GM23338 (cell line): ENCODE measurements around the gene SASH3. TPM values are rescaled to one million over a fixed set of nuclear protein-coding genes. Genes with fewer than 3 reads are reported as not detected.
A peak's percentile ranks its signal among the peaks of the same experiment; 100 is the strongest.

Experiments
- ATAC-seq: fragments of 200-7000 bp; cut with Tn5 transposase; 3 replicates; pipeline ENCODE4 v1.9.1; 2020
- DNase-seq: peaks from one replicate; pipeline ENCODE4 v3.0.0-alpha.2; 2015; ENCODE audit warnings: low spot score
- H2AFZ ChIP-seq: fragments of 200-600 bp; sonication (generic); 2 replicates; pipeline ENCODE4 v1.8.0; 2016; ENCODE audit warnings: antibody characterized with exemption, mild to moderate bottlenecking, moderate library complexity
- H3F3A ChIP-seq: fragments of 200-600 bp; sonication (generic); replicated peaks from 2 replicates; pipeline ENCODE4 v1.8.0; 2017; ENCODE audit warnings: antibody characterized with exemption, mixed run types, low read depth
- H3K27ac ChIP-seq: fragments of 200-600 bp; sonication (generic); 2 replicates; pipeline ENCODE4 v1.6.1; 2016; ENCODE audit warnings: low read depth
- H3K27me3 ChIP-seq: fragments of 200-600 bp; sonication (generic); 2 replicates; pipeline ENCODE4 v1.8.0; 2016; ENCODE audit warnings: mild to moderate bottlenecking, mixed run types, moderate library complexity; ENCODE audit not compliant: insufficient read depth
- H3K36me3 ChIP-seq: fragments of 200-600 bp; sonication (generic); 2 replicates; pipeline ENCODE4 v1.8.0; 2016; ENCODE audit warnings: mild to moderate bottlenecking; ENCODE audit not compliant: insufficient read depth
- H3K4me1 ChIP-seq: fragments of 200-600 bp; sonication (generic); 2 replicates; pipeline ENCODE4 v1.8.0; 2016; ENCODE audit warnings: mild to moderate bottlenecking, moderate library complexity; ENCODE audit not compliant: insufficient read depth
- H3K4me2 ChIP-seq: fragments of 200-600 bp; sonication (generic); 2 replicates; pipeline ENCODE4 v1.7.1; 2017; ENCODE audit warnings: mixed run types
- H3K4me3 ChIP-seq: fragments of 200-600 bp; sonication (generic); 2 replicates; pipeline ENCODE4 v1.6.1; 2016; ENCODE audit warnings: mixed run types
- H3K79me2 ChIP-seq: fragments of 200-600 bp; sonication (generic); replicated peaks from 2 replicates; pipeline ENCODE4 v1.8.0; 2017; ENCODE audit warnings: mild to moderate bottlenecking; ENCODE audit not compliant: insufficient read depth
- H3K9me2 ChIP-seq: fragments of 200-600 bp; sonication (generic); 2 replicates; pipeline ENCODE4 v1.8.0; 2017; ENCODE audit not compliant: insufficient read depth
- H4K20me1 ChIP-seq: fragments of 200-600 bp; sonication (generic); replicated peaks from 2 replicates; pipeline ENCODE4 v1.8.0; 2017; ENCODE audit warnings: mild to moderate bottlenecking; ENCODE audit not compliant: insufficient read depth
- H3K27ac Mint-ChIP-seq: 2 replicates; pipeline ENCODE4 v1.8.0; 2020; ENCODE audit warnings: inconsistent platforms, mild to moderate bottlenecking, moderate library complexity, mixed read lengths
- H3K27me3 Mint-ChIP-seq: 3 replicates; pipeline ENCODE4 v1.8.0; 2022; ENCODE audit warnings: low read depth, mild to moderate bottlenecking, moderate library complexity, mixed read lengths, inconsistent platforms; ENCODE audit not compliant: insufficient read depth, poor library complexity
- H3K36me3 Mint-ChIP-seq: 3 replicates; pipeline ENCODE4 v1.8.0; 2021; ENCODE audit warnings: low read depth, mild to moderate bottlenecking, inconsistent platforms, moderate library complexity, mixed read lengths
- H3K4me1 Mint-ChIP-seq: 3 replicates; pipeline ENCODE4 v1.8.0; 2020; ENCODE audit warnings: mild to moderate bottlenecking, inconsistent platforms, mixed read lengths
- H3K4me3 Mint-ChIP-seq: 3 replicates; pipeline ENCODE4 v1.8.0; 2021; ENCODE audit warnings: moderate library complexity, mild to moderate bottlenecking, inconsistent platforms, mixed read lengths
- H3K9me3 Mint-ChIP-seq: 3 replicates; pipeline ENCODE4 v1.8.0; 2020; ENCODE audit warnings: moderate library complexity, mild to moderate bottlenecking, inconsistent platforms, mixed read lengths
- CREB1 ChIP-seq: fragments of 250-450 bp; sonication (Bioruptor Pico); IDR thresholded peaks from 2 replicates; pipeline ENCODE4 v1.5.0; 2020; ENCODE audit warnings: low read depth, mild to moderate bottlenecking, moderate library complexity
- ETS1 ChIP-seq: IDR thresholded peaks from 2 replicates; pipeline ENCODE4 v1.6.1; 2016; ENCODE audit warnings: antibody characterized with exemption
- EZH2 ChIP-seq: fragments of 200-600 bp; sonication (generic); IDR thresholded peaks from one replicate; pipeline ENCODE4 v1.8.0; 2017; ENCODE audit warnings: antibody characterized with exemption, mild to moderate bottlenecking, low read depth; ENCODE audit not compliant: unreplicated experiment
- EZH2phosphoT487 ChIP-seq: fragments of 200-600 bp; sonication (generic); IDR thresholded peaks from one replicate; pipeline ENCODE4 v1.8.1; 2018; ENCODE audit warnings: antibody characterized with exemption; ENCODE audit not compliant: unreplicated experiment
- JUNB ChIP-seq: IDR thresholded peaks from one replicate; pipeline ENCODE4 v1.6.1; 2016; ENCODE audit warnings: antibody characterized with exemption; ENCODE audit not compliant: unreplicated experiment
- NANOG ChIP-seq: IDR thresholded peaks from 2 replicates; pipeline ENCODE4 v1.6.1; 2016; ENCODE audit warnings: antibody characterized with exemption, borderline replicate concordance
- POLR2AphosphoS5 ChIP-seq: IDR thresholded peaks from 2 replicates; pipeline ENCODE4 v1.6.1; 2016; ENCODE audit warnings: antibody characterized with exemption, low read depth
- REST ChIP-seq: IDR thresholded peaks from one replicate; pipeline ENCODE4 v1.6.1; 2018; ENCODE audit warnings: antibody characterized with exemption; ENCODE audit not compliant: unreplicated experiment
- STAT1 ChIP-seq: IDR thresholded peaks from one replicate; pipeline ENCODE4 v1.6.1; 2016; ENCODE audit warnings: antibody characterized with exemption; ENCODE audit not compliant: unreplicated experiment
- ZNF114 ChIP-seq: fragments of 250-450 bp; sonication (Bioruptor Pico); IDR thresholded peaks from 2 replicates; pipeline ENCODE4 v1.5.0; 2020; ENCODE audit warnings: mild to moderate bottlenecking, moderate library complexity
- ZNF331 ChIP-seq: fragments of 250-450 bp; sonication (Bioruptor Pico); IDR thresholded peaks from 2 replicates; pipeline ENCODE4 v1.5.0; 2020; ENCODE audit warnings: low read depth, mild to moderate bottlenecking, moderate library complexity
- ZNF462 ChIP-seq: fragments of 250-450 bp; sonication (Bioruptor Pico); IDR thresholded peaks from 2 replicates; pipeline ENCODE4 v1.5.0; 2020; ENCODE audit warnings: mild to moderate bottlenecking, moderate library complexity
- polyA plus RNA-seq: library from polyadenylated mRNA; unstranded; fragments of >200 nt; fragmentation: Nextera tagmentation; extraction: Ambion mirVana; gene quantifications from 2 replicates; pipeline ENCODE4 v1.2.1, GENCODE V29; 2016
- total RNA-seq: library from RNA; depleted of rRNA; stranded (reverse); fragments of >200 nt; shearing (Covaris generic); gene quantifications from 2 replicates; pipeline ENCODE4 v1.2.3, GENCODE V29; 2014

Gene SASH3
- total and polyA plus RNA-seq, 2 experiments from 2014 or later = 0.18 TPM; not detected in 1

GRCh38 chrX:129772796-129773431 is 6.8 kb upstream of the SASH3 start:
- H3K4me3 ChIP-seq = no peak overlapping the region
- no peaks in the 10 kb centered on the region for H3K79me2 ChIP-seq
- H3K4me1 Mint-ChIP-seq = peaks cover 6% of the 10 kb centered on the region; the same call in 2 of the 3 replicates
- H3K36me3 Mint-ChIP-seq = no peaks in the 10 kb centered on the region
- no peaks in the 10 kb centered on the region for H3K9me3 Mint-ChIP-seq
- no peak overlapping the region for H3K4me3 Mint-ChIP-seq
- H3K27ac ChIP-seq = no peak overlapping the region
- H3K4me2 ChIP-seq = no peak overlapping the region
- H4K20me1 ChIP-seq = no peaks in the 10 kb centered on the region
- no peaks in the 10 kb centered on the region for H3K9me2 ChIP-seq
- no peaks in the 10 kb centered on the region for H3K27me3 Mint-ChIP-seq
- H3F3A ChIP-seq = no peaks in the 10 kb centered on the region
- ATAC-seq (peak; percentile 35; the same call in 1 of the 3 replicates), DNase-seq (peak; percentile 32)
- no peaks in the 10 kb centered on the region for H3K36me3 ChIP-seq
- no peaks in the 10 kb centered on the region for H3K27me3 ChIP-seq
- H3K27ac Mint-ChIP-seq = no peak overlapping the region
- peak overlapping the region; percentile 59; the same call in 1 of the 2 replicates for H2AFZ ChIP-seq
- TF ChIP-seq CREB1 (CRISPR knock-in tag) = no peak
- TF ChIP-seq REST = no peak
- TF ChIP-seq ZNF462 = no peak
- TF ChIP-seq STAT1 = no peak
- TF ChIP-seq JUNB = no peak
- TF ChIP-seq EZH2 = no peak
- no peak for TF ChIP-seq ZNF331 (CRISPR knock-in tag)
- TF ChIP-seq NANOG = no peak
- TF ChIP-seq POLR2AphosphoS5 = no peak
- no peak for TF ChIP-seq ETS1
- no peak for TF ChIP-seq EZH2phosphoT487
- TF ChIP-seq ZNF114 = no peak
- no peaks in the 10 kb centered on the region for H3K4me1 ChIP-seq
